ENCODE results near the gene NEU1.

Gene NEU1

DNA sequence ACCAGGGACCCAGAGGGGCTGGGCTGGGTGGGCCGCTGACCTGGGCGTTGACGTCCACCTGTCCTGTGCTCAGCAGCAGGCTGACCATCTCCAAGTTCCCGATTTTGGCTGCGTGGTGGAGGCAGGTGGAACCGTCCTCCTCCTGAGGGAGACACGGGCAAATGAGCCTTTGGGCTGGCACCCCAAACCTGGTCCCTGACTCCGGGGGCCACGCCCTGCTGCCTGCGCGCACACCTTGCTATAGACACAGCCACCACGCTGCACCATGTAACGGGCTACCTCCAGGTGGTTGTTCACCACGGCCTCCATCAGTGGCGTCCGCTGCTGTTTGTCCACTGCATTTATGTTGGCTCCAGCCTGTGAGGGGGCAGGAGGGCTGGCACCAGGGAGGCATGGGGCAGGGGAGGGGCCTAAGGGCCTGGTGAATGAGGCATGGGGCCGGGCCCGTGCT is 23.9 kb upstream of the NEU1 start:
- H3K27ac ChIP-seq (replicated peaks; ENCODE audit: low read length): no peak overlapping the region
- no peak overlapping the region for H3K4me2 ChIP-seq (ENCODE audit: insufficient read depth, low read length, poor library complexity, severe bottlenecking)
- peak overlapping the region; percentile 22 for H2BK12ac ChIP-seq (ENCODE audit: low read length)
- no CpG with 5 or more reads among the region's 18 CpGs for WGBS, 2 donors (ENCODE audit: extremely low coverage in 2 of 2, insufficient read length in 2 of 2, insufficient replicate concordance in 1 of 2)
- H3K14ac ChIP-seq (ENCODE audit: low read length): no peak overlapping the region
- DNase-seq (ENCODE audit: low spot score): no peak
- peaks cover 71 to 91% of the 10 kb centered on the region in 2 donors for H3K36me3 ChIP-seq (replicated peaks in 1 of 2; ENCODE audit: control insufficient read depth in 2 of 2, insufficient read depth in 2 of 2, low read length in 2 of 2)
- H3K79me1 ChIP-seq (ENCODE audit: low read depth, low read length): peaks cover 11% of the 10 kb centered on the region
- H3K4ac ChIP-seq (ENCODE audit: low read length): no peak overlapping the region
- H2AK5ac ChIP-seq (ENCODE audit: low read depth, low read length): no peak overlapping the region
- H3K23ac ChIP-seq (ENCODE audit: low read depth, low read length, poor library complexity): peak overlapping the region; percentile 31
- no peaks in the 10 kb centered on the region for H3K27me3 ChIP-seq (ENCODE audit: control insufficient read depth in 3 of 3, insufficient read depth in 3 of 3, low read depth in 1 of 3, low read length in 3 of 3)
- H4K91ac ChIP-seq (ENCODE audit: low read depth, low read length, poor library complexity): no peak overlapping the region
- no peak overlapping the region for H3K9ac ChIP-seq (ENCODE audit: low read depth, low read length, poor library complexity)
- no peak overlapping the region for H4K8ac ChIP-seq (ENCODE audit: low read depth, low read length)
- H3K18ac ChIP-seq (ENCODE audit: low read length): peak overlapping the region; percentile 19
- H3K4me1 ChIP-seq (ENCODE audit: control insufficient read depth in 2 of 2, insufficient read depth in 1 of 2, low read depth in 1 of 2, low read length in 2 of 2): no peaks in the 10 kb centered on the region
- no peak overlapping the region for H3K4me3 ChIP-seq (ENCODE audit: low read length in 2 of 2)
- H2AFZ ChIP-seq (ENCODE audit: low read length): no peak overlapping the region
- H2BK120ac ChIP-seq (ENCODE audit: low read depth, low read length): no peak overlapping the region
- H3K9me3 ChIP-seq (replicated peaks in 1 of 2; ENCODE audit: control insufficient read depth in 2 of 2, insufficient read depth in 1 of 2, low read depth in 1 of 2, low read length in 2 of 2): peaks cover 0 to 2% of the 10 kb centered on the region in 2 donors
- no peak overlapping the region for H2BK15ac ChIP-seq (ENCODE audit: low read length)
- H2BK5ac ChIP-seq (ENCODE audit: low read length): no peak overlapping the region

DNA sequence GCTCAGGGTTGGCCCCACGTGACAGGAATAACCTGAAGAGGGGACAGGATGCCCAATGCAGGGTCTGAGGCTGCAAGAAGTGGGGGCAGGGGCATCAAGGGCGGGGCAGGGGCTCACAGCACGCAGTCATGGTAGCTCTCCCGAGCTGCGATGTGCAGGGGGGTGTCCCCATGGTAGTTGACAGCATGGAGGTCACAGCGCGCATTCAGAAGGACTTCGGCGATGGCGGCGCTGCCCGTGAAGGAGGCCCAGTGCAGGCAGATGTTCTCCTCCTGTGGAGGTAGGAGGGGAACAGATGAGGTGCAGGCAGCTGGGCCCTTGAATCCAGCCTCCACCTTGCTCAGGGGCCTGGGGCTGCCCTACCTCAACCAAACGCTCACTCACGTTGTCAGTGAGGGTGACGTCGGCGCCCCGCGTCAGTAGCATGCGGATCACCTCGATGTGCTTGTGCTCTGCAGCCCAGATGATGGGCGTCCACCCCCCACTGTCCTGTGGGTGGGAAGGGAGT is 22.0 kb upstream of the NEU1 start:
- Histone ChIP-seq H3K4me1 (ENCODE audit: control insufficient read depth in 2 of 2, insufficient read depth in 1 of 2, low read depth in 1 of 2, low read length in 2 of 2) (no peaks in the 10 kb centered on the region), H3K27me3 (ENCODE audit: control insufficient read depth in 3 of 3, insufficient read depth in 3 of 3, low read depth in 1 of 3, low read length in 3 of 3) (no peaks in the 10 kb centered on the region), H3K9me3 (replicated peaks in 1 of 2; ENCODE audit: control insufficient read depth in 2 of 2, insufficient read depth in 1 of 2, low read depth in 1 of 2, low read length in 2 of 2) (peaks cover 0 to 2% of the 10 kb centered on the region in 2 donors), H3K18ac (ENCODE audit: low read length) (no peak overlapping the region), H3K79me1 (ENCODE audit: low read depth, low read length) (peaks cover 11% of the 10 kb centered on the region), H3K9ac (ENCODE audit: low read depth, low read length, poor library complexity) (peak overlapping the region; percentile 60), H2BK5ac (ENCODE audit: low read length) (no peak overlapping the region), H3K4me3 (ENCODE audit: low read length in 2 of 2) (no peak overlapping the region), H3K36me3 (replicated peaks in 1 of 2; ENCODE audit: control insufficient read depth in 2 of 2, insufficient read depth in 2 of 2, low read length in 2 of 2) (peaks cover 86 to 96% of the 10 kb centered on the region in 2 donors), H2AK5ac (ENCODE audit: low read depth, low read length) (no peak overlapping the region), H2BK15ac (ENCODE audit: low read length) (no peak overlapping the region), H3K27ac (replicated peaks; ENCODE audit: low read length) (no peak overlapping the region), H2AFZ (ENCODE audit: low read length) (no peak overlapping the region), H2BK120ac (ENCODE audit: low read depth, low read length) (no peak overlapping the region), H3K14ac (ENCODE audit: low read length) (no peak overlapping the region), H4K91ac (ENCODE audit: low read depth, low read length, poor library complexity) (peak overlapping the region; percentile 53), H2BK12ac (ENCODE audit: low read length) (no peak overlapping the region), H3K4me2 (ENCODE audit: insufficient read depth, low read length, poor library complexity, severe bottlenecking) (no peak overlapping the region), H3K23ac (ENCODE audit: low read depth, low read length, poor library complexity) (peak overlapping the region; percentile 65), H4K8ac (ENCODE audit: low read depth, low read length) (no peak overlapping the region), H3K4ac (ENCODE audit: low read length) (no peak overlapping the region)
- no CpG with 5 or more reads among the region's 22 CpGs for WGBS, 2 donors (ENCODE audit: extremely low coverage in 2 of 2, insufficient read length in 2 of 2, insufficient replicate concordance in 1 of 2)
- no peak for DNase-seq (ENCODE audit: low spot score)

DNA sequence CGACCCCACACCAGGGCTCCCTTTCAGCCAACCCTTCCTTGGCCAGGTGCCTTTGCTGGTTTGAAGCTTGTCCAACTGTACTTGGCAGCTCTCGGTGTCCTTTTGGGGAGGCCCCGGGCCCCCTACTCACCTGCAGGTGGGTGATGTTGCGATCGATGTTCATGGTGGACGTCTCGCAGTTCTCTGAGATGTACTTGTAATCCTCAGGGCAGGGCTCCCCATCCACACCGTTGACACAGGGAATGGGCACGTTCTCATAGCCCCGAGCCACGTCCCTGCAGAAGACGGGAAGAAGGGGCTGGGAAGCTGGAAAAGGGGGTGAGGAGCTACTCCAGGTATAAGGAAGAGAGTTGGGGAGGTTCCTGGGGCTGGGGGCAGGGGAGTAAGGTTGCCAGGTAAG is 21.1 kb upstream of the NEU1 start:
- no CpG with 5 or more reads among the region's 12 CpGs for WGBS, 2 donors (ENCODE audit: extremely low coverage in 2 of 2, insufficient read length in 2 of 2, insufficient replicate concordance in 1 of 2)
- H3K36me3 ChIP-seq (replicated peaks in 1 of 2; ENCODE audit: control insufficient read depth in 2 of 2, insufficient read depth in 2 of 2, low read length in 2 of 2): peaks cover 78 to 89% of the 10 kb centered on the region in 2 donors
- H4K91ac ChIP-seq (ENCODE audit: low read depth, low read length, poor library complexity): no peak overlapping the region

DNA sequence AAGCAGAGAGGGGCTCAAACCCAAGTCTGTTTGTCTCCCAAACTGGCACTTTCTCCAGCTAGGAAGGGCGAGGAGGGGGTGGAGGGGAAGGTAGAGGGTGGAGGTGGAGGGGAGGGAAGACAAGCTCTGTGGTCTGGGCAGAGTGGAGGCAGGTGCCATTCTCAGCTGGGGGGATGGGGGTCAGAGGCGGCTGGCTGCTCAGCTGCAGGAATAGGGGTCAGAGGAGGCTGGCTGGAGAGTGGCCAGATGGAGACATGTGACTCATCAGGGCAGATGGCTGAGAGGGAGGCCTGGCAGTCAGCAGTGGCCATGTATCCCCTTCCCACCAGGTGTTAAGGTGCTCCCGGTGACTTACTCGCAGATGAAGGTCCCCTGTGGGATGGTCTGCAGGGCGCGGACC is 19.7 kb upstream of the NEU1 start:
- Histone ChIP-seq H3K36me3 (replicated peaks in 1 of 2; ENCODE audit: control insufficient read depth in 2 of 2, insufficient read depth in 2 of 2, low read length in 2 of 2) (peaks cover 64 to 76% of the 10 kb centered on the region in 2 donors), H4K91ac (ENCODE audit: low read depth, low read length, poor library complexity) (no peak overlapping the region), H3K4me2 (ENCODE audit: insufficient read depth, low read length, poor library complexity, severe bottlenecking) (no peak overlapping the region), H2AFZ (ENCODE audit: low read length) (no peak overlapping the region), H4K8ac (ENCODE audit: low read depth, low read length) (no peak overlapping the region), H3K9me3 (replicated peaks in 1 of 2; ENCODE audit: control insufficient read depth in 2 of 2, insufficient read depth in 1 of 2, low read depth in 1 of 2, low read length in 2 of 2) (peaks cover 0 to 2% of the 10 kb centered on the region in 2 donors), H3K79me1 (ENCODE audit: low read depth, low read length) (peaks cover 3% of the 10 kb centered on the region), H2BK15ac (ENCODE audit: low read length) (no peak overlapping the region), H3K18ac (ENCODE audit: low read length) (no peak overlapping the region), H3K4me1 (ENCODE audit: control insufficient read depth in 2 of 2, insufficient read depth in 1 of 2, low read depth in 1 of 2, low read length in 2 of 2) (no peaks in the 10 kb centered on the region), H2BK120ac (ENCODE audit: low read depth, low read length) (no peak overlapping the region), H2AK5ac (ENCODE audit: low read depth, low read length) (no peak overlapping the region), H3K27me3 (ENCODE audit: control insufficient read depth in 3 of 3, insufficient read depth in 3 of 3, low read depth in 1 of 3, low read length in 3 of 3) (no peaks in the 10 kb centered on the region), H3K4me3 (ENCODE audit: low read length in 2 of 2) (no peak overlapping the region), H3K9ac (ENCODE audit: low read depth, low read length, poor library complexity) (no peak overlapping the region), H3K14ac (ENCODE audit: low read length) (no peak overlapping the region), H2BK5ac (ENCODE audit: low read length) (no peak overlapping the region), H3K27ac (replicated peaks; ENCODE audit: low read length) (no peak overlapping the region), H2BK12ac (ENCODE audit: low read length) (no peak overlapping the region), H3K23ac (ENCODE audit: low read depth, low read length, poor library complexity) (no peak overlapping the region), H3K4ac (ENCODE audit: low read length) (no peak overlapping the region)
- no CpG with 5 or more reads among the region's 6 CpGs for WGBS, 2 donors (ENCODE audit: extremely low coverage in 2 of 2, insufficient read length in 2 of 2, insufficient replicate concordance in 1 of 2)
- DNase-seq (ENCODE audit: low spot score): no peak

More for the DNA sequence above, 21.1 kb upstream of the NEU1 start:
- no peak overlapping the region for H3K4me3 ChIP-seq (ENCODE audit: low read length in 2 of 2)
- H4K8ac ChIP-seq (ENCODE audit: low read depth, low read length): no peak overlapping the region
- H3K27me3 ChIP-seq (ENCODE audit: control insufficient read depth in 3 of 3, insufficient read depth in 3 of 3, low read depth in 1 of 3, low read length in 3 of 3): no peaks in the 10 kb centered on the region
- H2BK15ac ChIP-seq (ENCODE audit: low read length): no peak overlapping the region
- no peak overlapping the region for H3K27ac ChIP-seq (replicated peaks; ENCODE audit: low read length)
- no peak overlapping the region for H3K18ac ChIP-seq (ENCODE audit: low read length)
- no peak overlapping the region for H2AFZ ChIP-seq (ENCODE audit: low read length)
- no peak overlapping the region for H2BK5ac ChIP-seq (ENCODE audit: low read length)
- no peak overlapping the region for H3K4ac ChIP-seq (ENCODE audit: low read length)
- H3K4me2 ChIP-seq (ENCODE audit: insufficient read depth, low read length, poor library complexity, severe bottlenecking): no peak overlapping the region
- no peaks in the 10 kb centered on the region for H3K4me1 ChIP-seq (ENCODE audit: control insufficient read depth in 2 of 2, insufficient read depth in 1 of 2, low read depth in 1 of 2, low read length in 2 of 2)
- H2BK120ac ChIP-seq (ENCODE audit: low read depth, low read length): no peak overlapping the region
- H3K79me1 ChIP-seq (ENCODE audit: low read depth, low read length): peaks cover 8% of the 10 kb centered on the region
- no peak overlapping the region for H2AK5ac ChIP-seq (ENCODE audit: low read depth, low read length)
- H3K9ac ChIP-seq (ENCODE audit: low read depth, low read length, poor library complexity): no peak overlapping the region
- H2BK12ac ChIP-seq (ENCODE audit: low read length): no peak overlapping the region
- no peak overlapping the region for H3K14ac ChIP-seq (ENCODE audit: low read length)
- H3K9me3 ChIP-seq (replicated peaks in 1 of 2; ENCODE audit: control insufficient read depth in 2 of 2, insufficient read depth in 1 of 2, low read depth in 1 of 2, low read length in 2 of 2): peaks cover 0 to 2% of the 10 kb centered on the region in 2 donors
- no peak overlapping the region for H3K23ac ChIP-seq (ENCODE audit: low read depth, low read length, poor library complexity)
- no peak for DNase-seq (ENCODE audit: low spot score)
